Neural cell (in vitro differentiated cells): Measurements from ENCODE around the gene ACSL6.

Experiments
- EZH2 ChIP-seq: fragments of 200-600, 300-800 bp; shearing (Covaris generic), sonication (generic); IDR thresholded peaks from 2 replicates; pipeline ENCODE4 v1.6.1; 2014; ENCODE audit warnings: antibody characterized with exemption, low read length, borderline replicate concordance, mild to moderate bottlenecking; ENCODE audit not compliant: insufficient read depth, poor library complexity, severe bottlenecking
- POLR2AphosphoS5 ChIP-seq: IDR thresholded peaks from 2 replicates; pipeline ENCODE4 v1.6.1; 2012
- RAD21 ChIP-seq: fragments of 450-650 bp; conservative IDR thresholded peaks from 2 replicates; pipeline ENCODE4 v1.6.1; 2014; ENCODE audit warnings: antibody characterized with exemption, mild to moderate bottlenecking, moderate library complexity
- TF ChIP-seq, protein P1 (sequence below): fragments of 450-650 bp; IDR thresholded peaks from 2 replicates; pipeline ENCODE4 v1.5.1; 2014; ENCODE audit warnings: antibody characterized with exemption, mild to moderate bottlenecking, moderate library complexity; ENCODE audit not compliant: poor library complexity, severe bottlenecking

DNA sequence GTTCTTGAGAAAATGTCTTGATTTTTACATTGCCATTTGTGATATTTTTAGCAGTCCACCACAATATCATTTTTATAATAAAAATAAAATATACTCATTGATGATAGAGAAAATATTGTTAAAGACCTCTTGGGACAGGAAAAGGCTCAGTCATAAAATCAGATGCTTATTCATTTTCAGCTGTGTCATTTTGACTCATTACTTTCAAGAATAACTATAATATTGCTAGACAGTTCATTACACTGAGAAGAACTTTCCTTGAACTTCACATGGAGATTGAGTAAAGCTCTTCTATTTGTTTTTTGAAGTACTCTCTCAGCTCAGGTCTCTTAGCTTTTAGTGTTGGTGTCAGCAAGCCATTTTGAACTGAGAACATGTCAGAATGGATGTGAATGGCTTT lies 57.5 kb downstream of the ACSL6 start:
- TF ChIP-seq, protein P1, sequence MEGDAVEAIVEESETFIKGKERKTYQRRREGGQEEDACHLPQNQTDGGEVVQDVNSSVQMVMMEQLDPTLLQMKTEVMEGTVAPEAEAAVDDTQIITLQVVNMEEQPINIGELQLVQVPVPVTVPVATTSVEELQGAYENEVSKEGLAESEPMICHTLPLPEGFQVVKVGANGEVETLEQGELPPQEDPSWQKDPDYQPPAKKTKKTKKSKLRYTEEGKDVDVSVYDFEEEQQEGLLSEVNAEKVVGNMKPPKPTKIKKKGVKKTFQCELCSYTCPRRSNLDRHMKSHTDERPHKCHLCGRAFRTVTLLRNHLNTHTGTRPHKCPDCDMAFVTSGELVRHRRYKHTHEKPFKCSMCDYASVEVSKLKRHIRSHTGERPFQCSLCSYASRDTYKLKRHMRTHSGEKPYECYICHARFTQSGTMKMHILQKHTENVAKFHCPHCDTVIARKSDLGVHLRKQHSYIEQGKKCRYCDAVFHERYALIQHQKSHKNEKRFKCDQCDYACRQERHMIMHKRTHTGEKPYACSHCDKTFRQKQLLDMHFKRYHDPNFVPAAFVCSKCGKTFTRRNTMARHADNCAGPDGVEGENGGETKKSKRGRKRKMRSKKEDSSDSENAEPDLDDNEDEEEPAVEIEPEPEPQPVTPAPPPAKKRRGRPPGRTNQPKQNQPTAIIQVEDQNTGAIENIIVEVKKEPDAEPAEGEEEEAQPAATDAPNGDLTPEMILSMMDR: no peak
- TF ChIP-seq EZH2 (no peak), RAD21 (no peak), POLR2AphosphoS5 (no peak)
